VCaP (cell line): Measurements from ENCODE around the gene ARHGEF37.
"Not testable (repeated sequence)": the region's sequence is repeated elsewhere in the genome, so short reads cannot be mapped to it uniquely, and the experiment has no call there.

Experiments
- H3K27ac ChIP-seq: fragments of 450-650 bp; 2 replicates; pipeline ENCODE4 v1.5.1; 2017
- CTCF ChIP-seq: fragments of 450-650 bp; conservative IDR thresholded peaks from 2 replicates; pipeline ENCODE4 v1.5.1; 2017; ENCODE audit warnings: mild to moderate bottlenecking, moderate library complexity

Gene ARHGEF37

GRCh38 chr5:149664666-149665415 is 83.5 kb downstream of the ARHGEF37 start:
- no peak overlapping the region for H3K27ac ChIP-seq
- no peak for TF ChIP-seq CTCF

GRCh38 chr5:149665416-149666175 is 84.3 kb downstream of the ARHGEF37 start:
- no peak for TF ChIP-seq CTCF
- H3K27ac ChIP-seq: no peak overlapping the region

DNA sequence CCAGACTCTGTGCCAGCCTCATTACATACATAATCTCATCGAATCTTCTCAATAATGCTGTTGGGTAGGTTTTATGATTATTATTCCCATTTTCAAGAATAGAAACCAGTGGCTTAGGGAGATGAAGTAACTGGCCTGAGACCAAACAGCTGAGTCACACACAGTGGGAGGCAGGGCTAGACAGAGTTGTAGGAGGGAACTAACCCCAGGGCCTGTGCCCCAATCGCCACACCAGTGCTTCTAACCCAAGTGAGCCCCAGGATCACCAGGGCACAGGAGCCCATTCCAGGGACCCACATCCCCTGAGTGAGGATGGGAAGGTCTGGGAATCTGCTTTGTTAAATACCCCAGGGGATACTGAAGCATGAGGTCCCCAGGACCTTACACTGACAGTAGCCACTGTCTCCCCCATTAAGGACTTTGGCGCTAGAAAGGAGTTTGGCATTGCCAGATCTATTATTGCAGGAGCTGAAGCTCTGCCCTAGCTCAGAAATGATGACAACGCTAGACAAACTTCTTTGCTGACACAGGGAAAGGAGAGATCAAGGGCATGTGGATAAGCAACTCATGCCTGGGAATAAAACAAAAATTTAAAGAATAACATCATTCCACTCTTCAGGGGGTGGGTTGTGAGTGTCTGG is 85.0 kb downstream of the ARHGEF37 start:
- TF ChIP-seq CTCF: no peak
- no peak overlapping the region for H3K27ac ChIP-seq

DNA sequence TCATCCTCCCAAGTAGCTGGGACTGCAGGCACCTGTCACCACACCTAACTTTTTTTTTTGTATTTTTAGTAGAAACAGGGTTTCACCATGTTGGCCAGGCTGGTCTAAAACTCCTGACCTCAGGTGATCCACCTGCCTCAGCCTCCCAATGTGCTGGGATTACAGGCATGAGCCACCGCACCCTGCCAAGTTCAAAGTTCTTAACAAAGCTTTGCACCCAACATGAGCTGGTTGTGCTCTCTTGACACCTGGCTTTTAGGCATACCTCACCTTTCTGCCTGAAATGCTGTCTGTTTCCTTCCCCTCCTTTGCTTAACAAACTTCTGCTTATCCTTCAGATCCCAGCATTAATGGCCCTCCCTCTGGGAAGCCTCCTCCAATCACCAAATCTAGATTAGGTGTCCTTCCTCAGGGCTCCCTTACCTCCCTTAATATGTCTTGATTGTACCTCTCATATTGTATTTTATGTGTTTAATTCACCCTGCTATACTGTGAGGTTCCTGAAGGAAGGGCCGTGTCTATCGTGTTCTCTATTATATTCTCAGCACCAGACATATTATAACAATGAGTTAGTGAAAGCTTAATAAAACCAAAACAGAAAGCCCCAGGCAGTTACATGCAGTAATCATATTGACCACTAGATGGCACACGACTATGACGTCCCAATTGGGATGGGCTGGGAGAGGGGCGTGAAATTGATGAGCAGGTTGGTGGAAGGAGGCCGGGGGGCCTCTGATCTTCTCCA is 86.0 kb downstream of the ARHGEF37 start:
- no peak overlapping the region for H3K27ac ChIP-seq
- TF ChIP-seq CTCF: peak; percentile 92

DNA sequence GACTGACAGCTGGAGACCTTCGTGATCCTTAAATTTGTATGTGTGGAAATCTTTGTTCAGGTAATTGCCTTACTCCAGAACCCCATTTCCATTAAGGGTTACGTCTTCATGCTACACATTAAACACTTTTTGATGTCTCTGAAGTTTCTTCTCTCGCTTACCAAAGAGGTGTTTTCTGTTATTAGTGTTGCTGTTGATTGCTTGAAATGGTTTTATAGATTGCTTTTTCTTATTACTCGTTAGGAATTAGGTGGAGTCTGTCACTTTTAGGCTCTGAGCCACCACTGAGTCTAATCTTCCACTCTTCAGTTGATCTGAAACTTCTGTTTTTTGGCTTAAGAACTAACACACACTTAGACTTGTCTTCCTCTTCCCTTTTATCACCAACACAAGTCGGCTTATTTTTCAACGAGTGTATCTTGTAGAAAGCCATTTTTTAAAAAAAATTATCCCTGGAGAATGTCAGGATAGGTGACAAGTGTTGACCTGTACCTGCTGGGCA is 86.6 kb downstream of the ARHGEF37 start:
- peak; percentile 68 for TF ChIP-seq CTCF
- no peak overlapping the region for H3K27ac ChIP-seq

GRCh38 chr5:149669273-149669672 is 88.0 kb downstream of the ARHGEF37 start:
- not testable (repeated sequence) for H3K27ac ChIP-seq

- no peak for TF ChIP-seq CTCF
- 0 out of 2 replicates have a peak overlapping the region, but pooled peaks have one; percentile 9 for H3K27ac ChIP-seq
Measured at GRCh38 chr5:149671544-149671943, 90.2 kb downstream of the ARHGEF37 start.
